Endothelial cell of umbilical vein (primary cell): ENCODE data around the gene CLPTM1L. TPM values are rescaled to one million over a fixed set of nuclear protein-coding genes. Genes with fewer than 3 reads are reported as not detected.

Experiments
- BruUV-seq: library from RNA; stranded (reverse); fragments of 400-500 nt; replicated peaks from 2 replicates; lab custom pipeline; 2021; lab: Mats Ljungman, UMichigan
- CTCF ChIA-PET: fragments of 300-600, 350-600 bp; sonication (Branson Sonifier 250); formaldehyde crosslinking; loops from one replicate; lab custom pipeline; 2021; ENCODE audit warnings: antibody characterized with exemption, inconsistent platforms; lab: Charles Lee
- POLR2A ChIA-PET: fragments of 300-600, 350-600 bp; sonication (Branson Sonifier 250); formaldehyde crosslinking; loops from one replicate; lab custom pipeline; 2021; ENCODE audit warnings: antibody characterized with exemption, inconsistent platforms; lab: Charles Lee
- DNase-seq: peaks from one replicate; pipeline ENCODE4 v3.0.0-alpha.2; 2011; ENCODE audit warnings: low read depth, low spot score
- FAIRE-seq: peaks from 2 replicates; lab custom pipeline; 2011; peaks lifted over from hg19 to GRCh38; lab: Jason Lieb, UNC
- H2AFZ ChIP-seq: 2 replicates; pipeline ENCODE4 v1.6.0; 2012; ENCODE audit warnings: low read depth, low read length, control low read depth, inconsistent platforms
- H3K27ac ChIP-seq: 2 replicates; pipeline ENCODE4 v1.5.1; 2011; ENCODE audit warnings: low read depth, mild to moderate bottlenecking, control low read depth, low read length, moderate library complexity; ENCODE audit not compliant: insufficient read depth
- H3K27me3 ChIP-seq, 2 experiments: 2 replicates each; pipeline versions ENCODE4 v1.6.0 to v1.6.1; 2011; ENCODE audit warnings: low read length in 2 of 2, mixed read lengths in 1 of 2; ENCODE audit not compliant: control insufficient read depth in 2 of 2, insufficient read depth in 2 of 2
- H3K36me3 ChIP-seq, 2 experiments: 2 replicates in 1 of 2; 3 replicates in 1 of 2; pipeline ENCODE4 v1.5.1; 2011; ENCODE audit warnings: low read length in 2 of 2, mild to moderate bottlenecking in 1 of 2, moderate library complexity in 1 of 2; ENCODE audit not compliant: control insufficient read depth in 2 of 2, insufficient read depth in 2 of 2; ENCODE audit errors: extremely low read depth in 1 of 2
- H3K4me1 ChIP-seq: 3 replicates; pipeline ENCODE4 v1.5.1; 2011; ENCODE audit warnings: mild to moderate bottlenecking, low read length; ENCODE audit not compliant: control insufficient read depth, insufficient read depth; ENCODE audit errors: extremely low read depth
- H3K4me2 ChIP-seq: 2 replicates; pipeline ENCODE4 v1.6.1; 2011; ENCODE audit warnings: low read length, control low read depth, mixed read lengths; ENCODE audit not compliant: insufficient read depth
- H3K4me3 ChIP-seq, 3 experiments: fragments of 200-600 bp in 1 of 3; sonication (generic), shearing (Covaris generic) in 1 of 3; replicated peaks in 1 of 3; 2 replicates each; pipeline ENCODE4 v1.5.1; 2011 to 2016; ENCODE audit warnings: control low read depth in 3 of 3, low read length in 3 of 3, mild to moderate bottlenecking in 2 of 3, inconsistent platforms in 1 of 3, low read depth in 1 of 3, moderate library complexity in 1 of 3; ENCODE audit not compliant: insufficient read depth in 1 of 3
- H3K79me2 ChIP-seq: 2 replicates; pipeline ENCODE4 v1.6.0; 2012; ENCODE audit warnings: low read length, inconsistent platforms; ENCODE audit not compliant: control insufficient read depth, insufficient read depth
- H3K9ac ChIP-seq: replicated peaks from 2 replicates; pipeline ENCODE3; 2011; ENCODE audit warnings: low read length, control low read depth; ENCODE audit not compliant: insufficient read depth; ENCODE audit errors: extremely low read depth
- H3K9me1 ChIP-seq: replicated peaks from 3 replicates; pipeline ENCODE4 v1.6.0; 2011; ENCODE audit warnings: mild to moderate bottlenecking, low read length; ENCODE audit not compliant: control insufficient read depth, insufficient read depth; ENCODE audit errors: extremely low read depth
- H3K9me3 ChIP-seq: replicated peaks from 2 replicates; pipeline ENCODE4 v1.5.1; 2012; ENCODE audit warnings: low read length, inconsistent platforms; ENCODE audit not compliant: control insufficient read depth, insufficient read depth
- H4K20me1 ChIP-seq: replicated peaks from 2 replicates; pipeline ENCODE3; 2011; ENCODE audit warnings: mild to moderate bottlenecking, low read length; ENCODE audit not compliant: control insufficient read depth, insufficient read depth; ENCODE audit errors: extremely low read depth
- EZH2 ChIP-seq: IDR thresholded peaks from 2 replicates; pipeline ENCODE4 v1.6.1; 2012; ENCODE audit warnings: borderline replicate concordance, low read depth, mild to moderate bottlenecking, moderate library complexity, low read length, inconsistent platforms; ENCODE audit not compliant: severe bottlenecking
- FOS ChIP-seq: IDR thresholded peaks from 2 replicates; pipeline ENCODE4 v1.6.1; 2011; ENCODE audit warnings: mild to moderate bottlenecking, low read length, moderate library complexity, borderline replicate concordance; ENCODE audit not compliant: insufficient read depth
- GATA2 ChIP-seq: IDR thresholded peaks from 2 replicates; pipeline ENCODE4 v1.7.0; 2011; ENCODE audit warnings: low read depth, mild to moderate bottlenecking, moderate library complexity, mixed read lengths, low read length; ENCODE audit not compliant: insufficient read length, insufficient read depth
- JUN ChIP-seq: IDR thresholded peaks from 2 replicates; pipeline ENCODE4 v1.6.1; 2011; ENCODE audit warnings: borderline replicate concordance, low read depth; ENCODE audit not compliant: insufficient read length, insufficient read depth
- MYC ChIP-seq: IDR thresholded peaks from one replicate; pipeline ENCODE4 v1.6.1; 2011; ENCODE audit warnings: mild to moderate bottlenecking, low read depth, low read length
- POLR2A ChIP-seq: IDR thresholded peaks from 2 replicates; pipeline ENCODE4 v1.6.1; 2012; ENCODE audit warnings: low read depth, mild to moderate bottlenecking, control low read depth, low read length
- POLR2AphosphoS5 ChIP-seq: IDR thresholded peaks from 2 replicates; pipeline ENCODE4 v1.6.1; 2012; ENCODE audit warnings: low read depth, mild to moderate bottlenecking, control low read depth, low read length, moderate library complexity; ENCODE audit not compliant: insufficient read depth
- dilution Hi-C: fragments of 300-500 bp; cut with MboI; formaldehyde crosslinking; loops from one replicate; pipeline ENCODE4 v1.15.0; 2019; ENCODE audit warnings: low sequenced_read_pairs; ENCODE audit not compliant: extremely low pct_ligation_motif_present
- intact Hi-C: fragments of 100-400 bp; cut with micrococcal nuclease; formaldehyde crosslinking; loops from one replicate; pipeline ENCODE4 v1.10.0; 2022
- polyA plus RNA-seq, 4 experiments: library from polyadenylated mRNA; depleted of rRNA in 3 of 4; stranded (reverse) in 3 of 4; unstranded in 1 of 4; fragments of >200 nt; gene quantifications; 2 replicates each; pipeline versions ENCODE4 v1.2.1 to v1.2.3, GENCODE V29; 2011 to 2012; ENCODE audit warnings: missing spikeins in 1 of 4
- total RNA-seq: library from RNA; stranded (reverse); gene quantifications from 2 replicates; pipeline ENCODE4 v1.2.3, GENCODE V29; 2021
- TF ChIP-seq, protein P1 (sequence below): IDR thresholded peaks from 2 replicates; pipeline ENCODE4 v1.6.1; 2011; ENCODE audit not compliant: insufficient read depth, insufficient read length
- TF ChIP-seq, protein P2 (sequence below), 2 donors: IDR thresholded peaks; 1 replicate in 1 of 2; 2 replicates in 1 of 2; pipeline ENCODE4 v1.5.1; 2011; ENCODE audit warnings: low read length in 2 of 2, mild to moderate bottlenecking in 2 of 2, moderate library complexity in 2 of 2, control low read depth in 1 of 2, inconsistent platforms in 1 of 2, low read depth in 1 of 2; ENCODE audit not compliant: insufficient read depth in 1 of 2; ENCODE audit errors: extremely low read depth in 1 of 2

Gene CLPTM1L
- total and polyA plus RNA-seq, 2 donors (not counting 3 experiments of a cell fraction or from before 2014, with no cell fraction given) = 116 to 191 TPM

DNA sequence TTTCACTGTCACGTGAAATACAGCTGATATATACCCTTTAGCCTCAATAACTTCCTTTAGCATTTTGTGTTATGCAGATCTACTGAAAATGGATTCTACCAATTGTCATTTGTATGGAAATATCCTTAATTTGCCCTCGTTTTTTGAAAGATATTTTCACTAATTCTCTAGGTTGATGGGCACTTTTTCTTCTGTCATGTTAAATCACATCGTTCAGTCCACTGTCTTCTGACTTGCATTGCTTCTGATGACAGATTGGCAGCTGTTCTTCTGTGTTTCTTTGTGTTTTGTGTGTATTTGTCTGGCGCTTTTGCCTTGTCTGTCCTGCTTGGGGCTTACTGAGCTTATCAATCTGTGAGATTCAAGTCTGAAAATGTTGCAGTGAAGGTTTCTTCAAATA, 9.7 kb upstream of the CLPTM1L start:
- H3K4me2 ChIP-seq = no peak overlapping the region
- no peaks in the 10 kb centered on the region for H3K9me3 ChIP-seq
- no peak for TF ChIP-seq MYC
- TF ChIP-seq GATA2 = no peak
- TF ChIP-seq EZH2 = no peak
- no peak for TF ChIP-seq POLR2AphosphoS5
- TF ChIP-seq, protein P1, sequence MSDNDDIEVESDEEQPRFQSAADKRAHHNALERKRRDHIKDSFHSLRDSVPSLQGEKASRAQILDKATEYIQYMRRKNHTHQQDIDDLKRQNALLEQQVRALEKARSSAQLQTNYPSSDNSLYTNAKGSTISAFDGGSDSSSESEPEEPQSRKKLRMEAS = no peak
- no peak for TF ChIP-seq FOS
- TF ChIP-seq POLR2A = no peak
- TF ChIP-seq JUN = no peak
- TF ChIP-seq, protein P2, sequence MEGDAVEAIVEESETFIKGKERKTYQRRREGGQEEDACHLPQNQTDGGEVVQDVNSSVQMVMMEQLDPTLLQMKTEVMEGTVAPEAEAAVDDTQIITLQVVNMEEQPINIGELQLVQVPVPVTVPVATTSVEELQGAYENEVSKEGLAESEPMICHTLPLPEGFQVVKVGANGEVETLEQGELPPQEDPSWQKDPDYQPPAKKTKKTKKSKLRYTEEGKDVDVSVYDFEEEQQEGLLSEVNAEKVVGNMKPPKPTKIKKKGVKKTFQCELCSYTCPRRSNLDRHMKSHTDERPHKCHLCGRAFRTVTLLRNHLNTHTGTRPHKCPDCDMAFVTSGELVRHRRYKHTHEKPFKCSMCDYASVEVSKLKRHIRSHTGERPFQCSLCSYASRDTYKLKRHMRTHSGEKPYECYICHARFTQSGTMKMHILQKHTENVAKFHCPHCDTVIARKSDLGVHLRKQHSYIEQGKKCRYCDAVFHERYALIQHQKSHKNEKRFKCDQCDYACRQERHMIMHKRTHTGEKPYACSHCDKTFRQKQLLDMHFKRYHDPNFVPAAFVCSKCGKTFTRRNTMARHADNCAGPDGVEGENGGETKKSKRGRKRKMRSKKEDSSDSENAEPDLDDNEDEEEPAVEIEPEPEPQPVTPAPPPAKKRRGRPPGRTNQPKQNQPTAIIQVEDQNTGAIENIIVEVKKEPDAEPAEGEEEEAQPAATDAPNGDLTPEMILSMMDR (IDR thresholded peaks at IDR 0.05; ENCODE audit: extremely low read depth in 1 of 2, insufficient read depth in 1 of 2, low read depth in 1 of 2, low read length in 2 of 2) = no peak
- no peak overlapping the region for H3K4me3 ChIP-seq
- intact Hi-C loops (no loop called here), dilution Hi-C loops (no loop called here)
- H3K9ac ChIP-seq = no peak overlapping the region
- H2AFZ ChIP-seq = no peak overlapping the region
- POLR2A ChIA-PET = no interaction called here
- DNase-seq (no peak), FAIRE-seq (no peak)
- H3K9me1 ChIP-seq = no peaks in the 10 kb centered on the region
- H3K79me2 ChIP-seq = no peaks in the 10 kb centered on the region
- no peaks in the 10 kb centered on the region for H3K4me1 ChIP-seq
- H4K20me1 ChIP-seq = no peaks in the 10 kb centered on the region
- no TSS peak for BruUV-seq
- CTCF ChIA-PET = interaction anchor here (1.1 kb wide), 1 partner anchor 26 kb away, joined by 4 read pairs; no protein-coding TSS in a partner anchor
- H3K27ac ChIP-seq = no peak overlapping the region
- no peaks in the 10 kb centered on the region for H3K36me3 ChIP-seq
- peaks cover 2 to 5% of the 10 kb centered on the region in 2 experiments for H3K27me3 ChIP-seq
